Naive B cell (primary cell): ENCODE measurements around the gene DMKN. TPM values are rescaled to one million over a fixed set of nuclear protein-coding genes. Genes with fewer than 3 reads are reported as not detected.
A peak's percentile ranks its signal among the peaks of the same experiment; 100 is the strongest.
"Not testable (repeated sequence)": the region's sequence is repeated elsewhere in the genome, so short reads cannot be mapped to it uniquely, and the experiment has no call there.

ENCODE experiments used
- ATAC-seq, 2 donors: fragments of 150-1000 bp; cut with Tn5 transposase; 2 replicates each; pipeline ENCODE4 v1.10.0; 2021; ENCODE audit warnings: low read depth in 2 of 2, mild to moderate bottlenecking in 2 of 2, moderate library complexity in 2 of 2
- DNase-seq: peaks from one replicate; pipeline ENCODE4 v3.0.0; 2022
- H3K27ac Mint-ChIP-seq, 6 donors: one replicate each; pipeline ENCODE4 v1.8.0; 2020 to 2022; ENCODE audit warnings: mild to moderate bottlenecking in 6 of 6, mixed read lengths in 6 of 6, moderate library complexity in 5 of 6, inconsistent platforms in 2 of 6
- H3K27me3 Mint-ChIP-seq, 3 donors: one replicate each; pipeline ENCODE4 v1.8.0; 2021 to 2022; ENCODE audit warnings: mixed read lengths in 3 of 3, mild to moderate bottlenecking in 1 of 3
- H3K36me3 Mint-ChIP-seq, 2 donors: one replicate each; pipeline ENCODE4 v1.8.0; 2020 to 2022; ENCODE audit warnings: mixed read lengths in 2 of 2, inconsistent platforms in 1 of 2, mild to moderate bottlenecking in 1 of 2
- H3K4me1 Mint-ChIP-seq, 3 donors: one replicate each; pipeline ENCODE4 v1.8.0; 2020 to 2022; ENCODE audit warnings: mixed read lengths in 3 of 3, inconsistent platforms in 1 of 3, mild to moderate bottlenecking in 1 of 3, moderate library complexity in 1 of 3
- H3K4me3 Mint-ChIP-seq, 8 donors: one replicate each; pipeline ENCODE4 v1.8.0; 2020 to 2022; ENCODE audit warnings: mild to moderate bottlenecking in 8 of 8, mixed read lengths in 8 of 8, moderate library complexity in 8 of 8, inconsistent platforms in 2 of 8
- H3K9me3 Mint-ChIP-seq, 7 donors: one replicate each; pipeline ENCODE4 v1.8.0; 2020 to 2022; ENCODE audit warnings: mixed read lengths in 7 of 7, mild to moderate bottlenecking in 5 of 7, inconsistent platforms in 2 of 7, moderate library complexity in 1 of 7
- polyA plus RNA-seq, 6 donors: library from polyadenylated mRNA; unstranded; fragments of 300-500 nt; fragmentation: Illumina TruSeq; gene quantifications; one replicate each; pipeline ENCODE4 v1.2.3, GENCODE V29; 2021; ENCODE audit warnings: low read depth in 6 of 6

Gene DMKN
- polyA plus RNA-seq, 6 donors from 2014 or later = 2.6 to 3.1 TPM; not detected in 4

- H3K36me3 Mint-ChIP-seq, H3K4me3 Mint-ChIP-seq, H3K27me3 Mint-ChIP-seq, ATAC-seq, H3K4me1 Mint-ChIP-seq, DNase-seq, H3K9me3 Mint-ChIP-seq, H3K27ac Mint-ChIP-seq: not testable (repeated sequence)
Observed at GRCh38 chr19:35474594-35474993, 38.9 kb downstream of the DMKN start.

GRCh38 chr19:35474104-35474503, 39.3 kb downstream of the DMKN start:
- H3K27ac Mint-ChIP-seq = no peak overlapping the region
- DNase-seq = no peak
- no peaks in the 10 kb centered on the region for H3K36me3 Mint-ChIP-seq
- H3K27me3 Mint-ChIP-seq = no peaks in the 10 kb centered on the region
- ATAC-seq = no peak
- no peaks in the 10 kb centered on the region for H3K4me1 Mint-ChIP-seq
- H3K4me3 Mint-ChIP-seq = no peak overlapping the region
- peaks cover 0 to 1% (median 0%) of the 10 kb centered on the region in 7 donors for H3K9me3 Mint-ChIP-seq

- DNase-seq = no peak
- Mint-ChIP-seq H3K4me1 (peaks cover 0 to 11% (median 4%) of the 10 kb centered on the region in 3 donors), H3K36me3 (no peaks in the 10 kb centered on the region), H3K27me3 (no peaks in the 10 kb centered on the region), H3K27ac (no peak overlapping the region), H3K4me3 (no peak overlapping the region), H3K9me3 (peaks cover 0 to 1% (median 0%) of the 10 kb centered on the region in 7 donors)
- ATAC-seq = no peak
Observed at GRCh38 chr19:35471946-35472345, 41.5 kb downstream of the DMKN start.

- H3K4me3 Mint-ChIP-seq, H3K9me3 Mint-ChIP-seq, ATAC-seq, H3K27ac Mint-ChIP-seq, DNase-seq, H3K36me3 Mint-ChIP-seq, H3K27me3 Mint-ChIP-seq: not testable (repeated sequence)
- peaks cover 0 to 11% (median 4%) of the 10 kb centered on the region in 3 donors for H3K4me1 Mint-ChIP-seq
Observed at GRCh38 chr19:35471075-35471474, 42.4 kb downstream of the DMKN start.

- Mint-ChIP-seq H3K27me3 (no peaks in the 10 kb centered on the region), H3K27ac (no peak overlapping the region), H3K4me3 (no peak overlapping the region), H3K4me1 (peaks cover 0 to 14% (median 4%) of the 10 kb centered on the region in 3 donors), H3K9me3 (peaks cover 0 to 1% (median 0%) of the 10 kb centered on the region in 7 donors), H3K36me3 (no peaks in the 10 kb centered on the region)
- ATAC-seq (no peak), DNase-seq (no peak)
Observed at GRCh38 chr19:35470128-35470527, 43.3 kb downstream of the DMKN start.

- DNase-seq (peak; percentile 69), ATAC-seq (peak; percentile 100)
- Mint-ChIP-seq H3K27me3 (no peaks in the 10 kb centered on the region), H3K9me3 (no peaks in the 10 kb centered on the region), H3K4me1 (peaks cover 4 to 21% (median 5%) of the 10 kb centered on the region in 3 donors), H3K4me3 (no peak overlapping the region), H3K36me3 (no peaks in the 10 kb centered on the region), H3K27ac (peak overlapping the region in 1 of 6 donors; percentile 80)
Observed at GRCh38 chr19:35468637-35469036, 44.8 kb downstream of the DMKN start.

- Mint-ChIP-seq H3K27ac (no peak overlapping the region), H3K36me3 (no peaks in the 10 kb centered on the region), H3K27me3 (no peaks in the 10 kb centered on the region), H3K4me3 (no peak overlapping the region), H3K9me3 (no peaks in the 10 kb centered on the region), H3K4me1 (peaks cover 18 to 41% (median 20%) of the 10 kb centered on the region in 3 donors)
- ATAC-seq (no peak), DNase-seq (no peak)
Observed at GRCh38 chr19:35466259-35466658, 47.2 kb downstream of the DMKN start.

- H3K4me1 Mint-ChIP-seq = peaks cover 39 to 66% (median 51%) of the 10 kb centered on the region in 3 donors
- peak overlapping the region in 5 of 8 donors; percentile 4 to 93 (median 87) for H3K4me3 Mint-ChIP-seq
- H3K27ac Mint-ChIP-seq = peak overlapping the region in 4 of 6 donors; percentile 75 to 94 (median 83)
- not testable (repeated sequence) for H3K9me3 Mint-ChIP-seq, ATAC-seq, DNase-seq, H3K36me3 Mint-ChIP-seq, H3K27me3 Mint-ChIP-seq
Observed at GRCh38 chr19:35462956-35463355, 50.5 kb downstream of the DMKN start.

- Mint-ChIP-seq H3K4me1 (peaks cover 43 to 67% (median 56%) of the 10 kb centered on the region in 3 donors), H3K4me3 (peak overlapping the region; percentile 47 to 93 (median 87)), H3K27me3 (no peaks in the 10 kb centered on the region), H3K27ac (peak overlapping the region; percentile 42 to 98 (median 85)), H3K36me3 (no peaks in the 10 kb centered on the region), H3K9me3 (no peaks in the 10 kb centered on the region)
- peak; percentile 86 for DNase-seq
- peak; percentile 81 to 84 for ATAC-seq
Observed at GRCh38 chr19:35462476-35462953, 50.9 kb downstream of the DMKN start.

- H3K9me3 Mint-ChIP-seq, H3K4me3 Mint-ChIP-seq, H3K27me3 Mint-ChIP-seq, DNase-seq, ATAC-seq, H3K36me3 Mint-ChIP-seq: not testable (repeated sequence)
- peaks cover 50 to 74% (median 63%) of the 10 kb centered on the region in 3 donors for H3K4me1 Mint-ChIP-seq
- H3K27ac Mint-ChIP-seq = peak overlapping the region in 2 of 6 donors; percentile 35 to 98
Observed at GRCh38 chr19:35461788-35462187, 51.7 kb downstream of the DMKN start.

GRCh38 chr19:35461060-35461459, 52.4 kb downstream of the DMKN start:
- Mint-ChIP-seq H3K27ac (peak overlapping the region in 4 of 6 donors; percentile 54 to 89 (median 58)), H3K36me3 (no peaks in the 10 kb centered on the region), H3K9me3 (no peaks in the 10 kb centered on the region), H3K27me3 (no peaks in the 10 kb centered on the region), H3K4me3 (peak overlapping the region in 7 of 8 donors; percentile 56 to 86 (median 79)), H3K4me1 (peaks cover 55 to 82% (median 69%) of the 10 kb centered on the region in 3 donors)
- ATAC-seq (no peak), DNase-seq (no peak)

- ATAC-seq = no peak
- Mint-ChIP-seq H3K36me3 (no peaks in the 10 kb centered on the region), H3K27me3 (no peaks in the 10 kb centered on the region), H3K27ac (peak overlapping the region in 4 of 6 donors; percentile 54 to 89 (median 58)), H3K9me3 (no peaks in the 10 kb centered on the region), H3K4me3 (peak overlapping the region in 7 of 8 donors; percentile 56 to 86 (median 79)), H3K4me1 (peaks cover 60 to 86% (median 73%) of the 10 kb centered on the region in 3 donors)
- no peak for DNase-seq
Observed at GRCh38 chr19:35460608-35461007, 52.8 kb downstream of the DMKN start.

GRCh38 chr19:35459414-35460082, 53.9 kb downstream of the DMKN start:
- Mint-ChIP-seq H3K9me3 (no peaks in the 10 kb centered on the region), H3K36me3 (no peaks in the 10 kb centered on the region), H3K27me3 (no peaks in the 10 kb centered on the region), H3K4me3 (peak overlapping the region; percentile 19 to 89 (median 76)), H3K27ac (peak overlapping the region in 5 of 6 donors; percentile 20 to 94 (median 58)), H3K4me1 (peaks cover 61 to 89% (median 76%) of the 10 kb centered on the region in 3 donors)
- DNase-seq (no peak), ATAC-seq (no peak)
